ENCODE results near the gene GSE1.
A peak's percentile ranks its signal among the peaks of the same experiment; 100 is the strongest.

The GSE1 gene

DNA sequence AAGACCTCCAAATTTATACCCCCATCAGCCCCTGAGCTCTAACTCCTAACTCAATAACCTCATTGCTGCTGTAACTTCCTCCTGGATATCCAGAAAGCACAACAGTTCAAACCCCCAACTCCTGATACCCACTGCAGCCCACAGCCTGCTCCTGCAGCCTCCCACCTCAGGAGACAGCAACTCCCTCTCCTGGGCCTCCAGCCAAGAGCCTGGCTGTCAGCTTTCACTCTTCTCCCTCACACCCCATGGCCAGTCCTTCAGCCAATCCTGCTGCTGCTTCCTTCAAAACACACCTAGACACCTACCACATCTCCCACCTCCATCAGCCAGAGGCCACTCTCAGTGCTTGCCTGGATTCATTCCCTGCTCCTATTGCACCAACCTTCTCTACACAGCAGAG is 70.2 kb downstream of the GSE1 start:
- no peak for DNase-seq

DNA sequence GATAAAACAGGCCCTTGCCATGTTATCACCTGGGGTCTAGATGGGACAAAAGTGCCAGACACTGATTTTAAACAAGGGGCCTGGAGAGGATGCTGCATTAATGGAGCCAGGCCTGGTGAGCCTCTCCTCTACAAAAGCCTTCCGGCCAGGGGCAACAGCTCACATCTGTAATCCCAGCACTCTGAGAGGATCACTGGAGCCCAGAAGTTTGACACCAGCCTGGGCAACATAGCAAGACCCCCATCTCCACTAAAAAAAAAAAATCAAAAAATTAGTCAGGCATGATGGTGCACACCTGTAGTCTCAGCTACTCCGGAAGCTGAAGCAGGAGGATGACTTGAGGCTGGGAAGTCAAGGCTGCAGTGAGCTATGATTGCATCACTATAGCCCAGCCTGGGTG is 72.1 kb downstream of the GSE1 start:
- no peak for DNase-seq

DNA sequence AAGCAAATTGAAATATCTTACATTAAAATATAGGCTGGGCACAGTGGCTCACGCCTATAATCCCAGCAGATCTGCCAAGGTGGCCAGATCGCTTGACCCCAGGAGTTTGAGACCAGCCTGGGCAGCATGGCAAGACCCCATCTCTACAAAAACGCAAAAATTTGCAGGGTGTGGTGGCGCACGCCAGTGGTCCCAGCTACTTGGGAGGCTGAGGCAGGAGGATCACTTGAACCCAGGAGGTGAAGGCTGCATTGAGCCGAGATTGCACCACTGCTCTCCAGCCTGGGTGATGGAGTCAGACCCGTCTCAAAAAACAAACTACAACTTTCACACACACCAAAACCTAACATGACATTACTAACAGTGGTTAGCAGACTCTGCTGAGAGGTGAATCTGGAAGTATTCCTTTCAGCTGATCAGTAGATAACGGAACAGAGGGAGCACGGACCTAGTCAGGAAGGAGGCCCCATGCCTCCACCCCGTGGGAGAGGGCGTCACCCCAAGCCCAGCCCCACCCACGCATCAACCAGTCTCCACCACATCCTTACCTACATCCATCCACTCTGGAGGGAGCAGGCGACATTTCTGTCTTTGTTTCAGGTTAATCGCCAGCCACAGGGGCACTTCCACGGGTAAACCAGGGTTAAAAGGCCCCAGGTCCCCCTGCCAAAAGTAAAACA is 73.9 kb downstream of the GSE1 start:
- DNase-seq = peak in 3 of 5 donors; percentile 14 to 40 (median 17)

DNA sequence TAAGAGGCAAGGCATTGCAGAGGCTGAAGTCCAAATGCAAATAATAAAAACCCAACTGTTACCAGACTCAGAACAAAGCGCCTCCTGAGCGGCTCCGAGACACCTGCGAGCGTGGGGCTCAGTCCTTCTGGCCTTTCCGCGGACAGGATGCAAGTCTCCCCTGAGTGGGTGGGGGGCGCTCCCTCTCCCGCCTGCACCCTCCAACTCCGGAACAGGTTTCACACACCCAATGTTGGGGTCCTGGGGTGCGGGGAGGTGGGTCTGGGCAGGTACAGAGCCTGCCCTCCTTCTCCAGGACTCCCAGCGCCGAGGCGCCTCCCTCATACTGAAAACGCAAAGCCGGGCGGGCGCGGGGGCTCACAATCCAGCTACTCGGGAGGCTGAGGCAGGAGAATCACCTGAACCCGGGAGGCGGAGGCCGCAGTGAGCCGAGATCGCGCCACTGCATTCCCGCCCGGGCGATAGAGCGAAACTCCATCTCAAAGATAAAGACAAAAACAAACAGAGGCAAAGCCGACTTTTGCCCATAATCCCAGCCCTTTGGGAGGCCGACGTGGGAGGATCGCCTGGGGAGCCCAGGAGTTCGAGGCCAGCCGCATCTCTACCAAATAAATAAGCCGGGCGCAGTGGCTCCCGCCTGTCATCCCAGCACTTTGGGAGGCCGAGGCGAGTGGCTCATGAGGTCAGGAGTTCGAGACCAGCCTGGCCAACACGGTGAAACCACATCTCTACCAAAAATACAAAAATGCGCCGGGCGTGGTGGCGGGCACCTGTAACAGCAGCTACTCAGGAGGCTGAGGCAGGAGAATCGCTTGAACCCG is 74.7 kb downstream of the GSE1 start:
- DNase-seq = no peak

DNA sequence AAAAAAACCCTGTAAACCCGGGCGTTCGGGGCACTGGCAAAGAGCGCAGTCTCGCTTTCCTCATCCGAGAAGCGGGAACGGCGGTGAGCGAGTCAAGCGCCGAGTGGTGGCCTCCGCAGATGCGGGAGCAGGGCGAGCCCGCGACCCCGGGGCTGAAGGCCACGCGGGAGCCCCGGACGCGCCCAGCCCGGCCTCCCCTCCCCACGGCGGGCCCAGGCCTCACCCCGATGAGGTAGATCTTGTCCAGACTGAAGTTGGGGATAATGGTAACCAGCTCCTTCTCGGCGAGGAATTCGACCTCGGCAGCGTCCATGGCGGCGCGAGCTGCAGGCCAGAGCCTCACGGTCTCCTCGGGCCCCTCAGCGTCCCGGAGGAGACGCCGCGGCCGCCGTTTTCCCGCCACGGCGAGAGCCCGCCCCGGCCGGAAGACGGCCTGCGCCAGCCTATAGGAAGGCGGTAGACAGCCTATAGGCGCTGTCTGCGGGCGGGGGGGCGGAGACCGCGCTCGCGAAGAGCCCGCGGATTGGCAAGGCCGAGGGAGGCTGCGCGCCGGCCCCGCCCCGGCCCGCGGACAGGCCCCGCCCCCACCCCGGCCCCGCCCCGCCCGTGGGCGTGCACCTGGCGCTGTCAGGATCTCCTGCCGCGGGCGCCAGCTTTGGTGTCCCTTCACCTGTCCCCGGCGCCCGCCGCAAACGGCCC is 75.6 kb downstream of the GSE1 start, which contains the start of gene GINS2:
TSS of gene GINS2 (minus strand) at position 369 of the 699 bp plus-strand sequence. CDS start at position 313, 56 bp downstream.
- peak; percentile 84 to 94 (median 86) for DNase-seq

DNA sequence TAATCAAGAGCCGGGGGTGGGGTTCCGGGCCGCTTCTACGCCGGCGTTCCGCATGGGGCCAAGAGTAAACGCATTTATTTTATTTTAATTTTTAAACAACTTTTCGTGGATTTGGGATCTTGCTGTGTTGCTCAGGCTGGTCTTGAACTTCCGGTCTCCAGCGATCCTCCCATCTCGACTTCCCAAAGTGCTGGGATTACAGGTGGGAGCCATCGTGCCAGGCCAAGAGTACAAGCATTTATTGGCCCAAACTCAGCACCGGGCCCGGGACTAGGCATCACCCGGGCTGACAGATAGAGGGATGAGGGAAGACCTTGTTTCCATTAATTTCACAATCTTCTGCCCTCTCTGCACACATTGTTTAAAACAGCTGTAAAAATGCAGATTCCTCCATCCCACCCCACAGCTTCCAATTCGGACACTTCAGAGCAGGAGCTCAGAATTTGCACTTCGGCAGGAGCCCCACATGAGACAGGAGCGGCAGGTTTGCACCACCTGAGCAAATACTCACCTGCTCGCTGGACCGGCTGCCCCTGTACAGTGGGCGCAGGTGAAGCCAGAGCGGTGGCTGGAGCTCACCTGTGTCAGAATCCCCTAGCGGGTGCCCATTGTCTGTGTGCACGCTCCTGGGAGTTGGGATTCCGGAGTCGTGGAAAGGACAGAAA is 76.3 kb downstream of the GSE1 start:
- no peak for DNase-seq

DNA sequence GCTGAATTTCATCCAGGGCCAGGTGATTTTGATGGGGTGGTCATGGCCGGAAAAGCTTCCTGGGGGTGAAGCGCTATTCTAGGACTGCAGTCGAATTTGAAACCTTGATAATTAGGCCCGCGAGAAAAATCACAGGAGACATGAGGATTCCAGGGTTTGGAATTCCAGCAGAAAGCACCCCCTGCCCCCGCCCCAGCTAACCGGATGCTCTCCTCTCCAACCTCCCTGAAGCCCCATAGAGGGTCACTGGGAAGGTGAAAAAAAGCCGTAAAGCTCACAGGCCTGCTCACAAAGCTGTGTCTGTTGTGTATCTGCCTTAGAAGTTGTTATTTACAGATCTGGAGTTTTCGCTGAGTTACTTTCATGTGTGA is 76.8 kb downstream of the GSE1 start:
- no peak for DNase-seq

DNA sequence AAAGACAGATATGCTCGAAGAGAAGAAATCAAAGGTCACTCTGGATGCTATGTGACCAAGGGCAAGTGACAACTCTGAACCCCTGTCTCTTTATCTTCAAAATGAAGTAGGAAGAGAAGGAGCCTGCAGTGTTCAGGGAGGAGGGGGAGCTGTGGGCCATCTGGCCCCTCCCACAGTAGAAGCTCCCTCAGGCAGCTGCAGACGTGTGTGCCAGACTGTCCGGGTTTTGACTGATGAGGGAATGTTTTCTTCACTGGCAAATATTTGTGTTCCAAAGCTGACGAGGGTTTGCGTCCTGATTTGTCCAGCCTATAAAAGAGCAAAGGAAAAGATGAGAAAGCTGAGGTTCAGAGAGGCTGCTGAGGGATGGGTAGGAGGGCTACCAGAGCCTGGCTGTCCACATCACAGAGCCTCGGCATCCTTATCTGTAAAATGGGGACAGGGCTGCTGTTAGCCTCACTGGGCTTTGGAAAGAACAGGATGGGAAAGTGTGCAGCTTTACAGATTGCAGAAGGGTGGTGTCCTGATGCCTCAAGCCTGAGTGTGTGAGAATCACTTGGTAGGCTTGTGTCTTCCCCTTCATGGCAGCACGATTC is 77.4 kb downstream of the GSE1 start:
- DNase-seq = no peak

DNA sequence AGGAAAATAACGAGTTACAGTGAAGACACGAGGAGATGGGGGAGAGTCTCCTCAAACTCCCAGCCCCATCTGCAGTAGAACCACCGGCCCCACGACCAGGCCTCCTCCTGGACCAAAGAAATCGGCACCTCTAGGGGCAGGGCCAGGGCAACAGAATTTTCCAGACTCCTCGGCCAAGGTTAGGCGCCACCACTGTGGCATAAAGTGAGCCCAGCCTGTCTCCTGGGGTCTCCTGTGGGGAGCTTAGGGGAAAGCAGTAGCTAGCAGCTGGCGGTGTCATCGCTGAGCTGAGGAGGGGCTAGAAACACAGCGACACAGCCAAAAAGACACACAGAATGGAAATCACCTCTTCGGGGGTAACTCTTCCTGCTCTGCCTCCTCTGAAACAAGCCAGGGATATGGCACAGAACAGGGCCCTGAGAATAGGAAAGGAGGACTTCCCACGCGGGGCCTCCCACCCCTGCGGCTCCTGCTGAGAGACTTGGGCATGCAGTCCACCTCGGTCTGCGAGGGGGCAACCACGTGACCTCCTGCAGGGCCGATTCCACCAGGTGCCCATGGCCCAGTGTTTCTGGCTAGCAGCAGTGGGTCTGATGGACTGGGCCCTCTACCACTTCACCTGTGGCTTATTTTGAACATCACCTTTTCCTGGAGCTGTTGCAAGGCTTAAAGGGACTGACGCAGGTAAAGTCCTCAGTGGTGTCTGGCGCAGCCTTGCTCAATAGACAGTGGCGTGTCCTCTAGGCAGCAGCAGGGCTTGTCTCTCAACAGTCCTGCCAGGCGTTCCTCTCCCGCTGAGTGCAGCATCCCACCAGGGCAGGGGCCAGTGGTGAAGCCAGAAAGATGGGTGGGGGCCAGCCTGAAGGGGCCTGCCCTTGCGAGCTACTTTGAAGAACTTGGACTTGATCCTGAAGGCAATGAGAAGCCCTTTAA is 82.3 kb downstream of the GSE1 start:
- no peak for DNase-seq

DNA sequence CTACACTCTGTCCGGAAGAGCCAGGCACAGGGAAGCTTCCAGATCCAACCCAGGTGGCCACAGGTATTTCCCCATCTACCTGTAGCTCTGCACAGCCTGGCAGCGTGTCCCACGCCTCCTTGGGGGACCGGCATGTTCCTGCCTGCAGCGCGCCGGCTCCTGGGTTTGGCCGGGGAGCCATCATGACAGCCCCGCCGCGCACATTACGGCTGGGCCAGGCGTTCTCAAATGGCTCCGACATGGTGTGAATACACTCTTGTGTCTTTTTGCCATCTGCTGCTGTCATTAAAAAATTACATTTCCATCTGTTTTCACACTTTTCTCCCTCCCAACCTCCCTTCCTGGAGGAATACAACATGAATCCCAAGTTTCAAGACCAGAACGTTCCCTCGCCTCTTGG is 83.7 kb downstream of the GSE1 start:
- DNase-seq = no peak

DNA sequence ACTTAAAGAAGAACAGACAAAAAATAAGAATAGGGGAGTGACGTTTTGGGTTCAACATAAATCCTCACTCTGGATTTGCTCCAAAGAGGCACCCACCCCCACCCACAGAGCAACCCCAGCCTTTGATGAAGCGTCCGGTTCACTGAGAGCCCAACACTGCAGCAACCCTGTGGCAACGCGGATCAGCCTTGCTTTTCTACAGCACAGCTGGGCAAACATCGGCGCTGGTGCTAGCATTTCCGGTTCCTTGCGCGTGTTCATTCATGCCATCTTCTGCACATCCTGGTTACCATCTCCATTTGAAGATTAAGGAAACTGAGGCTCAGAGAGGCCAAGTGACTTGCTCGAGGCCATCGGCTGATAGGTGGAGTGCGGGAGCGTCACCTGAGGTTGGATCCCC is 84.3 kb downstream of the GSE1 start:
- no peak for DNase-seq

DNA sequence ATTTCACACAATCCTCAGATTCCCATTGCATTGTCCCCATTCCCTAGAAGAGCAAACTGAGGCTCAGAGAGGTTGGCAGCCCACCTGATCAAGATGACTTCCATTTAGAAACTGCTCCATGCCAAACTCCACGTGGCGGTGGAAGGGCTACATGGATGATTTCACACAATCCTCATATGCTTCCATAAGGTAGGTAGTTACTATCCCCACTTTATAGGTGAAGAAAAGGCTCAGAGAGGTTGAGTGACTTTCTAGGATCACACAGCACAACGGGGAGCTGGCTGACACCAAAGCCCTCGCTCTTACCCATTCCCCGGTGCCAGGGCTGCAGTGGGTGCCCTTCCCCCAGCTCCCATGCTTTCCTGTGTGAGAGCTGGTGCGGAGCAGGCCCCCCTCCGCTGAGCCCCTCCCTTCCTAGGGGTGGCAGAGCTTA is 85.4 kb downstream of the GSE1 start:
- DNase-seq = no peak

DNA sequence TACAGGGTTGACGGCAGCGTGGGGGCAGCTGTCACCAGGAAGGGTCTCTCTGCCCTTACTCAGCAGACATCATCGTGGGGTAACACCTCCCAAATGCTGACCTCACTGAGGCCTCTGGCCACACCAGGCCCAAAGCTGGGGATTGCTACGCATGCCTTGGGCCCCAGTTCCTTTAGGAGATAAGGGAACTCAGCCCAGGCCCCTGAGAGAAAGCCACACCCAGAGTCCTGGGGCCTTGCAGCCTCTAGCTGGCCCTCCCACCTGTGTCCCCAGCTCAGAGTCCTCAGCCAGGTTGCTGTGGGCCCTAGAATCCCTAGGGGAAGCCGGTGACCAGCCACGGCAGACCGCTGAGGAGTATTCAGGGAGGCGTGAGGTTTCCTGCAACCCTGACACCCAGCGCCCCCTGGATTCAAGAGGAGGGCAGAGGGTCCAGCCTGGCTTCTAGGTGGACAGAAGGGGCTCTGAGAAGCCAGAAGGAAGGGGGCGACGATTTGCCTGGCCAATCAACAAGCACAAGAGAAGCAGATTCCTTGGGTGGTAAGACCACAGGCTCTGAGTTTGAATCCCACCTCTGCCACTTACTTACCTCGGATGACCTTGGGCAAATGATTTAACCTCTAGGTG is 85.9 kb downstream of the GSE1 start:
- no peak for DNase-seq

DNA sequence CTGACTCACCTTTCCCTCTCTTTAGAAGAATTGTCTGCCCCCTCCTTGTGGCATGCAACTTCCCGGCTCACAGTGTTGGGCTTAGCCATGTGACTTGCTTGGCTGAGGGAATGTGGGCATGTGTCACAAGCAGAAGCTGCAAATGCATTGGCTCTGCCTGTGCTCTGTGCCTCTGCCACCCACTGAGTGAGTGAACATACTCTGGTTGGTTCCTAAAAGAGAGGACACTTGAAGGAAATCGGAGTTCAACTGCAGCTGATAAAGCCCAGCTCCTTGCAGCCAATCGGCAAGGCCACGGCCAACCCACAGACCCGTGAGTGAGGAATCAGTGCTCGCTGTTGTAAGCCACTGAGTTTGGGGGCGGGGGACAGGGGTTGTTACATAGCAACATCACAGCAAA is 86.5 kb downstream of the GSE1 start:
- no peak for DNase-seq

DNA sequence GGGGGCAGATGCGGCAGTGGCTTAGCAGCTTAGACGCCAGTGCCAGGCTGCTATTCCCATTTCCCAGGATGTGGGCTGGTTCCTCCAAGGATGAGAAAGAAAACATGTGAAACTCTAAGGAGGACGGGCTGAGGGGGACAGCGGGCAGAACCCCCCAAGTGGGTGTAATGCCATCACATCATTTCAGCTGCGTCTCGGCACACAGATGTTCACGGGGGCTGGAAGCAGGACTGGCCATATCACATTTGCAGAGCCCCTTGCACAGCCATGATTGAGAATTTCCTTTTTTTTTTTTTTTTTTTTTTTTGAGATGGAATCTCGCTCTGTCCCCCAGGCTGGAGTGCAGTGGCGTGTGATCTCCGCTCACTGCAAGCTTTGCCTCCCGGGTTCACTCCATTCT is 90.9 kb downstream of the GSE1 start:
- no peak for DNase-seq

DNA sequence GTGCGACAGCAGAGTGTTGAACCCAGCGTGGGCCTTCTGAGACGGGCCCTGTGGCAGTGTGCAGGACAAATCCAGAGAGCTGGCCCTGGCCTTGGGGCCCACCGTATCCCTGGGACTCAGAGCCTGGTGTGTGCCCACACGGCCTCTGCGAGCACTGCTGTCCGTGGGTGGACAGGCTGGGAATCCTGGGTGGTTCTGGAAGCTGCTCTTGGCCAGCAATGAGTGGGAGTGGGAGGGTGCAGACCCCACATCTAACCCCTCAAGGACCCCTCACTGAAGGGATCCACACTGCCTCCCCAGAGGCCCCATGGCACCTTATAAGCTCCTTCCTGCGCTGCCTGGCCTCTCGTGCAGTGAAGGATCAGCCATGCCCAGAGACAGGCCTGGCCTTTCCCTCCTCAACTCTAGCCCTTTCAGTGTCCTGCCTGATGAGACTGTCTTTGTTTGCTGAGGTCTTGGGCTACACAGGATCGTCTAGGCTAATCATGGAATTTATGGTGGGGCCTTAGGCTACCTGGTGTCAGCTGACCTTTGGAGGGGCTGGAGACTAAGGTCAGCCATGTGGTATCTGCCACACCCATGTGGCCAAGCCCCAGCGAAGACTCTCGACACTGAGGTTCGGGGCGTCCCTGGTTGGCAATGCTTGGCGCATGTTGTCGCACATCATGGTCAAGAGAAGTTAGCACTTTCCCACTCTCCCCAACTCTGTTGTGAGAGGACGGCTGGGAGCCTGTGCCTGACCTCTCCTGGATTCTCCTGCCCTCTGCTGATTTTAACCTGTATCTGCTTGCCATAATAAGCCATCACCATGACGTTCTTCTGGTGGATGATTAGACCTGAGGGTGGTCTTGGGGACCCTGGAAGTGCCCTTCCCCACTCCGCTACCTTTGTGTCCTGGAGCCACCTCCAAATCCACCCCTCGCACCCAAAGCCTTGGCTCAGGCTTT is 92.1 kb downstream of the GSE1 start:
- no peak for DNase-seq

DNA sequence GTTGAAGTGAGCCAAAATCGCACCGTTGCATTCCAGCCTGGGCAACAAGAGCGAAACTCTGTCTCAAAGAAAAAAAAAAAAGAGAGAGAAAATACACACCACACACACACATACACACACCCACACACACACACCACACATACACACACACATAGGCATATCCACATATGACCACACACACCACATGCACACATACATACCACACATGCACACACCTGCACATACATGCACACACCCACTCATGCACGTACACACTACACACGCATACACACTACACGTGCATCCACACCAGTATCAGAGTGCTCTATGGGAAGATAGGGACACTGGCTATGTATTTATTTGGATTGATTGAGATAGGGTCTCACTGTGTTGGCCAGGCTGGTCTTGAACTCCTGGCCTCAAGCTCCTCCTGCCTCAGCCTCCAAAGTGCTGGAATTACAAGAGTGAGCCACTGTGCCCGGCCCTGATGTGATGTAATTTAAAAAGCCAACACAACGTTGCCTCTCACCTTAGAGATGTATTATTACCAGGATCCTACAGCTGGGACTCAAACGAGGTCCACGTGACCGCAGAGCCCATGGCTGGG is 93.4 kb downstream of the GSE1 start:
- DNase-seq = no peak

DNA sequence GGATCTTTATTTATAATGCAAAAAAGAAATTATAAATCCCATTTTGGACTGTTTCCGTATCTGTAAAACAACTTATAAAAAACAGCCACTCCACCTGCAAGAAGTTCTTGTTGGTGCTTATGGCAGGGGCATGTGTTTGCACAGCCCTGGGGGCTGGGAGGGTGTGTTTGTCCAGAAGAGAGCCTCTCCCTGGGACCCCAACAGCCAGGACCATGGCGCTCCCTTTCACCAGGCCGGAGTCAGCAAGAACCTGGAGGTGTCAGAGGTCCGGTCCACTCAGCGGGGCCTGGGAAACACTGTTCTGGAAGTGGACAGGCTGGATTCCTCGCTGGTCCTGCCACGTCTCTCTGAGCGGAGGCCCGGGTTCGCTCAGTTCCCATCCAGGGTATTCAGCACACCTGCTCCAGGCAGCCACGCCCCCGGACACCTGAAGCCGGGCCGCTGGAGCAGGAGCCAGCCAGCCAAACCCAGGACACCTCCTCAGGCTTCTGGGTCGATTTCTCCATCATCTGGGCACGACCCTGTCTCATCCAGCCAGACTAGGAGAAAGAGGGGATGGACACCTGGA is 94.5 kb downstream of the GSE1 start:
- DNase-seq = no peak

DNA sequence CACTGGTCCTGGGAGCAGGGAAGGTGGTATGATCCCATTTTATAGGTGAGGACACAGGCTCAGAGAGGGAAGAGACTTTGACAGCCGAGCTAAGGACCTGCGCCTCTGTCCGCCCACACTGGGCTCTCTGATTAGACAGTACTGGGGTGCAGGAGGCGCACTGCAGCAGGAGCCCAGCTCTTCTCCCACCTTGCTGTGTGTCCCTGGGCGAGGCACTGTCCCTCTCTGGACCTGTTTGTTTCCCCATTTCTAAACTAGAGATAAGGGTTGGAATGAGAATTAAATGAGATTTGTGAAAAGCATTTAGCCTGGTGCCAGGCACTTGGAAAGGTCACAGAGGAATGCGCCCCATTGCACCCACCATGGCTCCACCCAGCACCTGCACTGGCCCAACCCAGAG is 95.2 kb downstream of the GSE1 start:
- no peak for DNase-seq
